ENCODE measurements around the gene SRRM4.

Gene SRRM4

DNA sequence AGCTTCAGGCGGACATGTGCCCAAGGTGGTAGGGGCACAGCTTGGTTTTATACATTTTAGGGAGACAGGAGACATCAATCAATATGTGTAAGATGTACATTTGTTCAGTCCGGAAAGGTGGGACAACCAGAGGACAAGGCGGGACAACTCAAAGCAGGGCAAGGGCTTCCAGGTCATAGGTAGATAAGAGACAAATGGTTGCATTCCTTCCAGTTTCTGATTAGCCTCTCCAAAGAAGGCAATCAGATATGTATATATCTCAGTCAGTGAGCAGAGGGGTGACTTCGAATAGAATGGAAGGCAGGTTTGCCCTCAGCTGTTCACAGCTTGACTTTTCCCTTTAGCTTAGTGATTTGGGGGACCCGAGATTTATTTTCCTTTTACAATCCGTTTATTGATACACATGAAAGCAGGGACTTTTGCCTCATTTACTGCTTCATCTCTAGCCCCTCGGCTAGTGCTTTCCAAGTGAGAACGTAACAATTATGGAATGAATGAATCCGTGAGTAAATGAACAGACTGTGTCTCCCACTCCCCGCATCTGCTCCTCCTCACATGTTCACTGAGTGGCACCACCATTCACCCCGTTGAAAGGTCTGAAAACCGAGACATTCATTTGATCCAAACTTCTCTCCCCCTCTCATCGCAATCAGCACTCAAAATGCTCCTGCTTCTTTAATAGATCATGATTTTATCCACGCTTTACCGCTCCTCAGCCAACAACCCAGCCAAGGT lies 190.5 kb downstream of the SRRM4 start:
- DNase-seq = no peak

- DNase-seq = no peak
Observed at GRCh38 chr12:119175081-119175480, 193.7 kb downstream of the SRRM4 start.

- DNase-seq = no peak
Observed at GRCh38 chr12:119176267-119177055, 195.1 kb downstream of the SRRM4 start.

DNA sequence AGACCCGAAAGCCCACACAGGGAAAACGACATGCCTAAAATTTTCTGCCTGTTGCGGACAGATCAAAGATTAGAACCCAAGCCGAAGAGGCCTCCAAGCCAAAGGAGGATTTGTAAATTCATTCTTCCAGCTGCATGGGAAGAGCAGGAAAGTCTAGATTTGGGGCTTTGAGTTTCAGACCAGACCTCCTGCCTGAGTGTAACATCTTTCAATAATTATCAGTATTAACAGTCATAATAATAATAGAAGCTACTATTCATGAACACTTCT lies 195.7 kb downstream of the SRRM4 start:
- DNase-seq = no peak

GRCh38 chr12:119177724-119178380 lies 196.5 kb downstream of the SRRM4 start:
- no peak for DNase-seq

DNA sequence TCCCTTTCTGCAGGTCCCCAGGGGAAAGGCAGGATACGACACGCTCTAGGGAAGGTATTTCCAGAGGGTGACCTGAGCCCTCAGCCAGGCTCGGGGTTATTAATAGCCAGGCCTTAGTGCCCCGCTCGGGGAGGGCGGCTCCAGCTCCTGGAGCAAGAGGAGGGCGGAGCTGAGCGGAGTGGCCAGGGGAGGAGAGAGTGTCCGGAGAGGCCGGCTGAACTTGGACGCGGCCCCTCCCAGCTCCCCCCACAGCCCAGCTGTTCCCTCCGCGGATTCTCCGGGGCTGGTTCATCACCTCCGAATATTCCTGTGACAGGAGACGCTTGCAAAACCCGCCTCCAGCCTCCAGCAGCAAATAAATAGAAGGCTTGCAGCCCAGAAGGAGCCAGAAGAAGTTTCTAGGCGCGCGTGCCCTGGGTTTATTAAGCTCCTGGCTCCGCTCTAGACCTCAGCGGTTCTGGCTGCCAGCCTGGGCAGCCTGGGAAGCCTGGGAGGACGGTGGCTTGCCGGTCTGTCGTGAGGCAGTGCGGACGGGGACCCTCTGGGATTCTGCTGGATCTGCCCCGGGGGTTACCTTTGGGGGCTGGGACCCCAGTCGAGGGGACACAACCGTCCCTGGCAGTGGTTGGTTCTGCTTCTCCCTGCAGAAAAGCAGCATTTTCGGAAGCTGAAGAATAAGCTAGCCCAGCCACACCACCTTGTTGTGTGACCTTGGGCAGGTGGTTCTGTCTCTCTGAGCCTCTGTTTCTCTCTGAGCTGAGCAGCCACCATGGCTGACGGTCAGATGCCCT lies 197.4 kb downstream of the SRRM4 start, which contains the start of gene HSPB8:
HSPB8 (plus strand) TSS at position 388 of the 791 bp plus-strand sequence; CDS start at position 770, 382 bp downstream.
- DNase-seq = no peak

DNA sequence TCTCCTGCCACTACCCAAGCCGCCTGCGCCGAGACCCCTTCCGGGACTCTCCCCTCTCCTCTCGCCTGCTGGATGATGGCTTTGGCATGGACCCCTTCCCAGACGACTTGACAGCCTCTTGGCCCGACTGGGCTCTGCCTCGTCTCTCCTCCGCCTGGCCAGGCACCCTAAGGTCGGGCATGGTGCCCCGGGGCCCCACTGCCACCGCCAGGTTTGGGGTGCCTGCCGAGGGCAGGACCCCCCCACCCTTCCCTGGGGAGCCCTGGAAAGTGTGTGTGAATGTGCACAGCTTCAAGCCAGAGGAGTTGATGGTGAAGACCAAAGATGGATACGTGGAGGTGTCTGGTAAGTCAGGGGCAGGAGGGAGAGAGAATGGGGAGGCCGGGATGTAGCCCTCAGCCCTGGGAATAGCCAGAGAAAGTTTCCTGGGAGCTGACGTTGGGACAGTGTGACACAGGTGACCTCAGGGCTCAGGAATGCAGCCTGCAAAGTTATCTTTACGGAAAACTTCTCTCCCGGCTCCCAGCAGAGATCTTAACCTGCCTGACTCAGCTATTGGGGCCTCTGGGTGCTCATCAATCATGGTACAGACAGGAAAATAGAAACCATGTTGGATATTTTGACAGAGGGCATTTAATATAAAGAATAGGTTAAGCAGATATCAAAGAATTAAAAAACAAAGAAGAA lies 198.1 kb downstream of the SRRM4 start:
- no peak for DNase-seq

GRCh38 chr12:119180380-119181040 lies 199.2 kb downstream of the SRRM4 start:
- DNase-seq = no peak

- DNase-seq = no peak
Observed at GRCh38 chr12:119181202-119181601, 199.9 kb downstream of the SRRM4 start.

- no peak for DNase-seq
Observed at GRCh38 chr12:119181944-119182343, 200.6 kb downstream of the SRRM4 start.

GRCh38 chr12:119182701-119183493 lies 201.6 kb downstream of the SRRM4 start:
- DNase-seq = no peak

DNA sequence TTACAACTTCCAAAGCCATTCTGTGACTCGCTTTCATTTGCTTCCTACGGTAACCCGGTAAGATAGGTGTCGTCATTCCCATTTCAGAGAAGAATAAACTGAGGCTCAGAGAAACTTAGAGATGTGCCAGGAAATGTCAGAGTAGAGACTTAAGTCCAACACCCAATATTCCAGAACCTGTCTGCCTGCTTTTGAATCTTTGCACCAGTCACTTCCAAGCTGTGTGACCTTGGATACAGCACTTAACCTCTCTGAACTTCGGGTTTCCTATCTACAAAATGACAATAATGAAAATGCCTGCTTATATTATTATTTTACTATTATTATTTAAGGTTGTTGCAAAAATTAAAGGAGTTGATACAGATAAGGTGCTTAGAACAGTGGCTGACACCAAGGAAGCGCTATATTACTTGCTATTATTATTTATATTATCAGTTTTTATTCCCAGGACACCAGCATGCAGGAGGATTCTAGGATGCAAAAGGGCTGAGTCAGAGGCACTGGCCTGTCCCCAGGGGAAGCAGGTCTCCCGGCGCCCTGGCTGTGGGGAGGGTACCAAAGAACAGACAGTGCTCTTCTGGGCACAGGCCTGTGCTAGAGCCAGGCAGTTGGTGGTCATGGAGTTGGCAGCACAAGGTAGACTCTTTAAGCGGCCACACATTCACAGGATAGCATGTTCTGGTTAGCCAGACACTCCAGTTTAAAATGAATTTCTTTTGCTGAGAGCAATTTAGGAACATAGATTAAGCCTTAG lies 202.8 kb downstream of the SRRM4 start:
- no peak for DNase-seq

DNA sequence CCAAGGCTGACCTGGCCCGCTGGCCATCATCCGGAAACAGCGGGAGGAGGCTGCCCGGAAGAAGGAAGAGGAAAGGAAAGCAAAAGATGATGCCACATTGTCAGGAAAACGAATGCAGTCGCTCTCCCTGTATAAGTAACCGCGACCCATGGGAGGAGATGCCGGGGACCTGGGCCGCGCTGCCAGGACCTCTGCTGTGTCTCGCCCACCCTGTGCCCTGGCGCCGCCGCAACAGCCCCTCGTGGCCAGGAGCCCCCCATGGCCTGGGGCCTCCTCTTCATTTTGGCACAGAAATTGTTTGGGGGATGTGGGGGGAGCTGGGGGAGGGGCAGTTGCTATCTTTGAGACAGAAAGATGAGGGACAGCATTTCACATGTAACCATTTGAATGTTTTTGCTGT lies 213.9 kb downstream of the SRRM4 start:
- DNase-seq = no peak

GRCh38 chr12:119198440-119198839 lies 217.1 kb downstream of the SRRM4 start:
- no peak for DNase-seq

DNA sequence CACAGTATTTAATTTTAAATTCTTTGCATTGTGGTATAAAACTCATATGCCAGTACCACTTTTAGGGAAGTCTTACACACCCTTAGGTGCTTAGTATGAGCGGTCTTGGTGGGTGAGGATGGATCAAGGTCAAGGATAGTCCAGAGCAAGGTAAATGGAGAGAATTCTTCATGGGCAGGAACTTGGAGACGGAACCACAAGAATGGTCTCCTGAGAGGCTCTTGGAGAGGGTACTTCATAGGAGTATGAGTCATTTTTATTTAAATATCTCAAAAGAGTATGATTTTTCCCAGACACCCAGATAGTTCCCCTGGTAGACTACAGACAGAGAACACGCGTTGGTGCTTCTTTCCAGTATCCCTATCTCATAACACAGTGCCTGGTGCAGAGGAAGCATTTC lies 219.3 kb downstream of the SRRM4 start:
- DNase-seq = no peak

DNA sequence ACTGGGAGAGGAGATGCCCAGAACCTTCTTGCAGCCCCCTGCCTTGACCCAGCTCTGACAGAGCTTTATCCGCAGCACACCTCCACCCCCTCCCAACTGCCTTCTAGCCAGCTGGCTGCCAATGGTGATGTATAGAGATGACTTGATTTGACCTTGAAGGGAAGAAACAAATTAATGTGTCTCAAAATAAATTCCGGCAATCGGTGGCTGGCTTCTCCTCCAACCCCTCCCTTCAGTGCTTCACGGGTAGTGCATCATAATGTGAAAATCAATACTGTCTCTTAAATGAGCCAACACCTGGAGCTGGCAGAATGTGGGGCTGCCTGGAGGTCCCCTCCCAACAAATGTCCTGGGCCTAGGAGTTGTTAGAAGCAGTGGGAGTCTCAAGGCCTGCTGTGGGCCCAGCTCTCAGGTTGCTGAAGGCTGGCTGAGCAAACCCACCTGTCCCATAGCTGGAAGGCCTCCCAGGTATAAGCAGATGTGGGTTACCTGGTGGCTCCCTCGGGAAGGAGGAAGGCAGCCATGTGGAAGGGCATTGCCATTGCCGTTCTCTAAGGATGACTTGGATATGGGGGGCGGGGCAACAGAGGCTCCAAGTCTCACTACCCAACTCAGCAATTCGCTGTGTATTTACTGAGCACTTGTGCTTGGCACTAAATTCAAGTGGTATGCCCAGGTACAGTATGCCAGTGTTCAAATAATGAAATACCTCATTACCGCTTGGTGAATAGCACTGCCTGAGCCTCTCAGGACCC lies 220.6 kb downstream of the SRRM4 start:
- no peak for DNase-seq

DNA sequence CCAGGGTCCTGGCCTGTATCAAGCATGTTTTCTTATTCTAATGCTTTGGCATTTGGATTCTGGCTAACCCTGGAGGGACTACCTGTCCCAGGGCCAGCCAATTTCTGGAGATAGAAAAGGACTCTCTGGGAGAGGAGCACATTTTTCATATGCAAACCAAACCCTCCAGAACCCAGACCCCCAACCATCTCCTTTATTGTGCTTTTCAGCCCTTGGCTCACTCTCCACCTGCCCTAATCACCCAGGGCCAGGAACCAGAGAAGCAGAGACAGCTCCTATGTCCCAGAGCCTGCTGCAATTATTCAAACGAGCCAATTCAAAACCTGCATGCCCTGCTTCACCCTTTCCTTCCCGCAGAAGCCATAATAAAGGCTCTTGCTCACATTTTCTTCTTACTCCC lies 221.2 kb downstream of the SRRM4 start:
- DNase-seq = no peak

GRCh38 chr12:119204131-119204530 lies 222.8 kb downstream of the SRRM4 start:
- no peak for DNase-seq

DNA sequence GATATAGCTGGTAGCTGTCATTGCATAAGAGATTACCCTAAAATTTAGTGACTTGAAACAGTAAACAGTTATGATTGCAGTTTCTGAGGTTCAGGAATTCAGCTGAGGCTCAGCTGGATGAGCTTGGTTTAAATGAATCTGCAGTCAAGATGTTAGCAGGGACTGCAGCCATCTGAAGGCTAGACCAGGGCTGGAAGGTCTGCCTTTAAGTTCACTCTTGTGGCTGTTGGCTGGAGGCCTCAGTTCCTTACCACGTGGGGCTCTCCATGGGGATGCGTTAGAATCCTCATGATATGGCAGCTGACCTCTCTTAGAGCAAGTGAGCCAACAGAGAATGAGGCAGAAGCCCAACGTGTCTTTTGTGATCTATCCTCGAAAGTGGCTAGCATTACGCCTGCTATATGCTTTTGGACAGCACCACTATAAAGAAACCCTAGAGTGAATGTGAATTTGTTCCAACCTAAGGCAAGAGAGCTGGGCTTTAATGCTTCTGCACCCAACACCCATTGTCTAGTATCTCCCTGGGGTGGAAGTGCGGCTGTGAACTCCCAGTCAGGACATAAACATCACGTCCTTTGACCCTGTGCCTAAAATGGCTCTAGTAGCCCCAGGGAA lies 223.4 kb downstream of the SRRM4 start:
- no peak for DNase-seq
